ENCODE results near the gene B9D2. TPM values are rescaled to one million over a fixed set of nuclear protein-coding genes. Genes with fewer than 3 reads are reported as not detected.

The B9D2 gene
- total RNA-seq, 1 donor from 2014 or later = 7.6 TPM

- Mint-ChIP-seq H3K4me1 (ENCODE audit: low read depth, unreplicated experiment) (peaks cover 36% of the 10 kb centered on the region), H3K9me3 (ENCODE audit: unreplicated experiment) (peaks cover 13% of the 10 kb centered on the region), H3K27me3 (ENCODE audit: unreplicated experiment) (peaks cover 12% of the 10 kb centered on the region), H3K27ac (ENCODE audit: unreplicated experiment) (peak overlapping the region; percentile 97), H3K4me3 (ENCODE audit: unreplicated experiment) (peak overlapping the region; percentile 25), H3K36me3 (ENCODE audit: unreplicated experiment) (peaks cover 8% of the 10 kb centered on the region)
- DNase-seq = no peak
- TF ChIP-seq CTCF (IDR thresholded peaks at IDR 0.05; ENCODE audit: partially characterized antibody, unreplicated experiment) = no peak
Measured at GRCh38 chr19:41321204-41321599, 42.7 kb downstream of the B9D2 start.

- no peak for TF ChIP-seq CTCF (IDR thresholded peaks at IDR 0.05; ENCODE audit: partially characterized antibody, unreplicated experiment)
- Mint-ChIP-seq H3K4me1 (ENCODE audit: low read depth, unreplicated experiment) (peaks cover 34% of the 10 kb centered on the region), H3K36me3 (ENCODE audit: unreplicated experiment) (peaks cover 13% of the 10 kb centered on the region), H3K27ac (ENCODE audit: unreplicated experiment) (peak overlapping the region; percentile 62), H3K27me3 (ENCODE audit: unreplicated experiment) (peaks cover 11% of the 10 kb centered on the region), H3K9me3 (ENCODE audit: unreplicated experiment) (peaks cover 12% of the 10 kb centered on the region), H3K4me3 (ENCODE audit: unreplicated experiment) (no peak overlapping the region)
- no peak for DNase-seq
Measured at GRCh38 chr19:41320568-41320967, 43.4 kb downstream of the B9D2 start.

DNA sequence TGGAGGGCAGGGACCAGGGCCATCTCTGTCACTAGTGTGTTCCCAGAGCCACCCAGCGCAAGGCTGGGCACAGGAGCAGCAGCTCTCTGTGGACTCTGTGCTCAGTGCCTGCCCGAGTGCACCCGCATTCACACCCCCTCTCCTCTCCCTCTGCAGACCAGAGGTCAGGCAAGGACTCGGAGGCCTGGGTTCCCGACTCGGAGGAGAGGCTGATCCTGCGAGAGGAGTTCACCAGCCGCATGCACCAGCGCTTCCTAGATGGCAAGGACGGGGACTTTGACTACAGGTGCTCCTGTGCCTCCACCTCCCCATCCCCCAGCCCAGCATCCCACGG lies 43.8 kb downstream of the B9D2 start:
- no peak overlapping the region for H3K4me3 Mint-ChIP-seq (ENCODE audit: unreplicated experiment)
- no peak for TF ChIP-seq CTCF (IDR thresholded peaks at IDR 0.05; ENCODE audit: partially characterized antibody, unreplicated experiment)
- no peak for DNase-seq
- no peak overlapping the region for H3K27ac Mint-ChIP-seq (ENCODE audit: unreplicated experiment)
- peaks cover 11% of the 10 kb centered on the region for H3K27me3 Mint-ChIP-seq (ENCODE audit: unreplicated experiment)
- H3K4me1 Mint-ChIP-seq (ENCODE audit: low read depth, unreplicated experiment) = peaks cover 32% of the 10 kb centered on the region
- peaks cover 10% of the 10 kb centered on the region for H3K9me3 Mint-ChIP-seq (ENCODE audit: unreplicated experiment)
- H3K36me3 Mint-ChIP-seq (ENCODE audit: unreplicated experiment) = peaks cover 13% of the 10 kb centered on the region

- H3K27me3 Mint-ChIP-seq (ENCODE audit: unreplicated experiment) = peaks cover 8% of the 10 kb centered on the region
- no peak overlapping the region for H3K4me3 Mint-ChIP-seq (ENCODE audit: unreplicated experiment)
- peaks cover 13% of the 10 kb centered on the region for H3K36me3 Mint-ChIP-seq (ENCODE audit: unreplicated experiment)
- H3K27ac Mint-ChIP-seq (ENCODE audit: unreplicated experiment) = peak overlapping the region; percentile 28
- no peak for DNase-seq
- TF ChIP-seq CTCF (IDR thresholded peaks at IDR 0.05; ENCODE audit: partially characterized antibody, unreplicated experiment) = no peak
- H3K9me3 Mint-ChIP-seq (ENCODE audit: unreplicated experiment) = peaks cover 7% of the 10 kb centered on the region
- H3K4me1 Mint-ChIP-seq (ENCODE audit: low read depth, unreplicated experiment) = peaks cover 29% of the 10 kb centered on the region
Measured at GRCh38 chr19:41319500-41320184, 44.3 kb downstream of the B9D2 start.

- DNase-seq = no peak
- Mint-ChIP-seq H3K36me3 (ENCODE audit: unreplicated experiment) (peaks cover 13% of the 10 kb centered on the region), H3K4me1 (ENCODE audit: low read depth, unreplicated experiment) (peaks cover 22% of the 10 kb centered on the region), H3K9me3 (ENCODE audit: unreplicated experiment) (peaks cover 3% of the 10 kb centered on the region), H3K4me3 (ENCODE audit: unreplicated experiment) (no peak overlapping the region), H3K27ac (ENCODE audit: unreplicated experiment) (no peak overlapping the region), H3K27me3 (ENCODE audit: unreplicated experiment) (peaks cover 8% of the 10 kb centered on the region)
- TF ChIP-seq CTCF (IDR thresholded peaks at IDR 0.05; ENCODE audit: partially characterized antibody, unreplicated experiment) = no peak
Measured at GRCh38 chr19:41318696-41319499, 45.1 kb downstream of the B9D2 start.
